ENCODE results near the gene CFAP58. TPM values are rescaled to one million over a fixed set of nuclear protein-coding genes. Genes with fewer than 3 reads are reported as not detected.

The CFAP58 gene
- total and polyA plus RNA-seq, 2 donors (not counting 1 experiment from before 2014, with no cell fraction given), result not detected

DNA sequence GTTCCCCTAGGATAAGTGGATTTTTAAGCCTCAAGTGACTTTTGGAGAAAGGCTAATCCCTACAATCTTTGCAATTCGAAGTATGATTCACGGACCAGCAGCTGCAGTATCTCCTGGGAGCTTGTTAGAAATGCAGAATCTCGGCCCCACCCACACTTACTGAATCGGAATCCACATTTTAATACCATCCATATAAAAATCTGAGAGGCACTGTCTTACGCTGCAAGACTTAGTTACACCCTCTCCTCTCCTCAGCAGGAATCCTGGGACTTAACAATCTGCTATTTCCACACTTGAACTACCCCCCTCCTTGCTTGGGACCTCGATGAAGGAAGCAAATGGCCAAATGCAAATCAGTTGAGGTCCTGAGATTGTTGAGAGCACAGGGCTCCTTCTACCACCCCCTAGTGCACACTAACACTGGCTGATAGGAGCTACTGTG is 36.3 kb upstream of the CFAP58 start:
- H3K27ac ChIP-seq (ENCODE audit: low read length in 2 of 2), result no peak overlapping the region
- no peak overlapping the region for H3K4me3 Mint-ChIP-seq
- TF ChIP-seq EZH2 (IDR thresholded peaks at IDR 0.05; ENCODE audit: borderline replicate concordance, insufficient read depth, low read depth, low read length, poor library complexity, severe bottlenecking) (no peak), CTCF (IDR thresholded peaks at IDR 0.05) (no peak)
- H3K4me3 ChIP-seq (ENCODE audit: control extremely low read depth in 1 of 5, extremely low read depth in 1 of 5, insufficient read depth in 1 of 5, low read depth in 2 of 5, low read length in 4 of 5), result no peak overlapping the region
- H3K9me3 ChIP-seq (ENCODE audit: control extremely low read depth in 1 of 3, control insufficient read depth in 2 of 3, insufficient read depth in 1 of 3, low read length in 2 of 3), result no peaks in the 10 kb centered on the region
- H3K79me2 ChIP-seq (ENCODE audit: control insufficient read depth, insufficient read depth, low read length), result peaks cover 72% of the 10 kb centered on the region
- POLR2A ChIA-PET, result no interaction called here
- no peak overlapping the region for H2AFZ ChIP-seq (ENCODE audit: insufficient read depth, low read depth, low read length, poor library complexity, severe bottlenecking)
- CTCF ChIA-PET, result interaction anchor here (0.9 to 23.3 kb wide), 5 partner anchors 11 to 43 kb away, joined by 3 to 594 read pairs (median 6); partner anchors contain the start of gene CFAP58
- intact Hi-C loops (cut with micrococcal nuclease), result no loop called here
- H3K4me1 ChIP-seq (ENCODE audit: control insufficient read depth in 2 of 2, insufficient read depth in 2 of 2, low read length in 2 of 2), result peaks cover 46 to 51% of the 10 kb centered on the region in 2 donors
- peak; percentile 29 for ATAC-seq (ENCODE audit: low read depth)
- peaks cover 51% of the 10 kb centered on the region for H3K4me1 Mint-ChIP-seq
- no peaks in the 10 kb centered on the region for H3K27me3 ChIP-seq (replicated peaks in 1 of 4; ENCODE audit: control extremely low read depth in 1 of 4, control insufficient read depth in 3 of 4, insufficient read depth in 4 of 4, low read length in 3 of 4)
- peaks cover 99% of the 10 kb centered on the region for H4K20me1 ChIP-seq (ENCODE audit: control insufficient read depth, insufficient read depth, low read length, poor library complexity, severe bottlenecking)
- no peak overlapping the region for H3K9ac ChIP-seq (ENCODE audit: low read length)
- no peaks in the 10 kb centered on the region for H3K27me3 Mint-ChIP-seq
- no peaks in the 10 kb centered on the region for H3K9me3 Mint-ChIP-seq (ENCODE audit: insufficient read depth)
- H3K36me3 ChIP-seq (replicated peaks in 1 of 2; ENCODE audit: control extremely low read depth in 1 of 2, control insufficient read depth in 1 of 2, extremely low read depth in 1 of 2, insufficient read depth in 2 of 2, low read length in 1 of 2), result peaks cover 0 to 47% of the 10 kb centered on the region in 2 experiments
- DNase-seq, result no peak
- peak overlapping the region; percentile 62 for H3K27ac Mint-ChIP-seq
- 73% methylated on average over 6 of the region's 6 CpGs for WGBS (ENCODE audit: insufficient coverage)
- H3K4me2 ChIP-seq (replicated peaks; ENCODE audit: low read depth, low read length, poor library complexity, severe bottlenecking), result no peak overlapping the region

- ChIA-PET CTCF (interaction anchor here (0.9 to 23.3 kb wide), 4 partner anchors 12 to 44 kb away, joined by 3 to 594 read pairs (median 57); partner anchors contain the start of gene CFAP58), POLR2A (no interaction called here)
- no peak for DNase-seq
- peaks cover 57% of the 10 kb centered on the region for H3K4me1 Mint-ChIP-seq
- H3K27me3 ChIP-seq (replicated peaks in 1 of 4; ENCODE audit: control extremely low read depth in 1 of 4, control insufficient read depth in 3 of 4, insufficient read depth in 4 of 4, low read length in 3 of 4), result no peaks in the 10 kb centered on the region
- peaks cover 77% of the 10 kb centered on the region for H3K79me2 ChIP-seq (ENCODE audit: control insufficient read depth, insufficient read depth, low read length)
- H3K9me3 Mint-ChIP-seq (ENCODE audit: insufficient read depth), result no peaks in the 10 kb centered on the region
- H4K20me1 ChIP-seq (ENCODE audit: control insufficient read depth, insufficient read depth, low read length, poor library complexity, severe bottlenecking), result peaks cover 99% of the 10 kb centered on the region
- TF ChIP-seq EZH2 (IDR thresholded peaks at IDR 0.05; ENCODE audit: borderline replicate concordance, insufficient read depth, low read depth, low read length, poor library complexity, severe bottlenecking) (no peak), CTCF (IDR thresholded peaks at IDR 0.05) (no peak)
- 87% methylated on average over 6 of the region's 7 CpGs for WGBS (ENCODE audit: insufficient coverage)
- no peaks in the 10 kb centered on the region for H3K27me3 Mint-ChIP-seq
- H2AFZ ChIP-seq (ENCODE audit: insufficient read depth, low read depth, low read length, poor library complexity, severe bottlenecking), result no peak overlapping the region
- intact Hi-C loops (cut with micrococcal nuclease), result no loop called here
- peak overlapping the region; percentile 62 for H3K27ac Mint-ChIP-seq
- H3K9ac ChIP-seq (ENCODE audit: low read length), result no peak overlapping the region
- H3K9me3 ChIP-seq (ENCODE audit: control extremely low read depth in 1 of 3, control insufficient read depth in 2 of 3, insufficient read depth in 1 of 3, low read length in 2 of 3), result no peaks in the 10 kb centered on the region
- H3K4me1 ChIP-seq (ENCODE audit: control insufficient read depth in 2 of 2, insufficient read depth in 2 of 2, low read length in 2 of 2), result peaks cover 52 to 56% of the 10 kb centered on the region in 2 donors
- no peak overlapping the region for H3K4me3 ChIP-seq (ENCODE audit: control extremely low read depth in 1 of 5, extremely low read depth in 1 of 5, insufficient read depth in 1 of 5, low read depth in 2 of 5, low read length in 4 of 5)
- peaks cover 0 to 42% of the 10 kb centered on the region in 2 experiments for H3K36me3 ChIP-seq (replicated peaks in 1 of 2; ENCODE audit: control extremely low read depth in 1 of 2, control insufficient read depth in 1 of 2, extremely low read depth in 1 of 2, insufficient read depth in 2 of 2, low read length in 1 of 2)
- H3K4me2 ChIP-seq (replicated peaks; ENCODE audit: low read depth, low read length, poor library complexity, severe bottlenecking), result no peak overlapping the region
- no peak overlapping the region for H3K27ac ChIP-seq (ENCODE audit: low read length in 2 of 2)
- H3K4me3 Mint-ChIP-seq, result no peak overlapping the region
- ATAC-seq (ENCODE audit: low read depth), result no peak
Measured at GRCh38 chr10:104317726-104318299, 35.8 kb upstream of the CFAP58 start.

All from B cell (primary cell).